H1 (cell line): ENCODE results near the gene CSNK1G2. TPM values are rescaled to one million over a fixed set of nuclear protein-coding genes. Genes with fewer than 3 reads are reported as not detected.

Source experiments
- CTCF ChIA-PET: fragments of 300-600 bp; sonication (Branson Sonifier 250); formaldehyde crosslinking; loops from one replicate; lab custom pipeline; 2021; ENCODE audit not compliant: partially characterized antibody; lab: Charles Lee
- POLR2A ChIA-PET: fragments of 300-600 bp; sonication (Branson Sonifier 250); formaldehyde crosslinking; loops from one replicate; lab custom pipeline; 2021; ENCODE audit warnings: inconsistent platforms; ENCODE audit not compliant: partially characterized antibody; lab: Charles Lee
- DNase-seq, 2 experiments: peaks; one replicate each; pipeline versions ENCODE4 v3.0.0 to v3.0.0-alpha.2; 2010 to 2022; ENCODE audit warnings: low spot score in 2 of 2, low read depth in 1 of 2, mixed read lengths in 1 of 2
- FAIRE-seq: peaks from 2 replicates; lab custom pipeline; 2011; peaks lifted over from hg19 to GRCh38; lab: Jason Lieb, UNC
- H2AFZ ChIP-seq: 2 replicates; pipeline ENCODE4 v1.8.1; 2012; ENCODE audit warnings: low read length, inconsistent platforms
- H2AK5ac ChIP-seq: 2 replicates; pipeline ENCODE4 v1.6.1; 2013; ENCODE audit warnings: low read depth, low read length
- H2BK120ac ChIP-seq: replicated peaks from 2 replicates; pipeline ENCODE3; 2013; ENCODE audit warnings: low read depth, low read length, inconsistent platforms
- H2BK12ac ChIP-seq: 2 replicates; pipeline ENCODE4 v1.6.1; 2013; ENCODE audit warnings: low read depth, low read length
- H2BK15ac ChIP-seq: 2 replicates; pipeline ENCODE4 v1.6.1; 2013; ENCODE audit warnings: low read length
- H2BK20ac ChIP-seq: 2 replicates; pipeline ENCODE4 v1.6.1; 2013; ENCODE audit warnings: low read length
- H2BK5ac ChIP-seq: 2 replicates; pipeline ENCODE4 v1.6.1; 2013; ENCODE audit warnings: low read depth, low read length
- H3K14ac ChIP-seq: 2 replicates; pipeline ENCODE4 v1.6.1; 2013; ENCODE audit warnings: inconsistent platforms; ENCODE audit not compliant: insufficient read length
- H3K18ac ChIP-seq: 2 replicates; pipeline ENCODE4 v1.6.1; 2013; ENCODE audit warnings: low read length; ENCODE audit errors: extremely low read depth
- H3K23ac ChIP-seq: 2 replicates; pipeline ENCODE4 v1.6.1; 2013; ENCODE audit warnings: inconsistent platforms; ENCODE audit not compliant: insufficient read length
- H3K23me2 ChIP-seq: 2 replicates; pipeline ENCODE4 v1.6.1; 2013; ENCODE audit warnings: low read depth, low read length
- H3K27ac ChIP-seq: 2 replicates; pipeline ENCODE4 v1.6.1; 2011; ENCODE audit warnings: low read depth, low read length, inconsistent platforms
- H3K27me3 ChIP-seq, 4 experiments: replicated peaks in 1 of 4; 1 replicate in 1 of 4; 2 replicates in 3 of 4; pipeline versions ENCODE4 v1.6.1 to v1.8.1; 2011 to 2013; ENCODE audit warnings: low read length in 3 of 4, mild to moderate bottlenecking in 3 of 4, inconsistent platforms in 2 of 4, mixed read lengths in 2 of 4, moderate library complexity in 1 of 4; ENCODE audit not compliant: control insufficient read depth in 3 of 4, insufficient read depth in 3 of 4; ENCODE audit errors: extremely low read depth in 1 of 4
- H3K36me3 ChIP-seq, 4 experiments: 2 replicates each; pipeline versions ENCODE4 v1.6.1 to v1.8.1; 2011 to 2013; ENCODE audit warnings: mild to moderate bottlenecking in 4 of 4, low read length in 3 of 4, moderate library complexity in 2 of 4, control low read depth in 1 of 4, inconsistent platforms in 1 of 4; ENCODE audit not compliant: insufficient read depth in 4 of 4, control insufficient read depth in 2 of 4
- H3K4ac ChIP-seq: replicated peaks from 2 replicates; pipeline ENCODE3; 2013; ENCODE audit warnings: low read length, low read depth, mixed read lengths, inconsistent platforms; ENCODE audit not compliant: insufficient read length
- H3K4me1 ChIP-seq, 4 experiments: replicated peaks in 1 of 4; 1 replicate in 1 of 4; 2 replicates in 3 of 4; pipeline versions ENCODE4 v1.6.1 to v1.8.1; 2011 to 2013; ENCODE audit warnings: low read length in 3 of 4, inconsistent platforms in 2 of 4, mixed read lengths in 1 of 4; ENCODE audit not compliant: insufficient read depth in 4 of 4, control insufficient read depth in 3 of 4
- H3K4me2 ChIP-seq, 2 experiments: 2 replicates each; pipeline versions ENCODE4 v1.6.1 to v1.8.1; 2011 to 2013; ENCODE audit warnings: low read depth in 2 of 2, low read length in 2 of 2, control low read depth in 1 of 2, inconsistent platforms in 1 of 2, mild to moderate bottlenecking in 1 of 2; ENCODE audit not compliant: insufficient read depth in 1 of 2
- H3K4me3 ChIP-seq, 4 experiments: fragments of 200-600, 300-600 bp in 1 of 4; sonication (generic), shearing (Covaris generic), sonication (Bioruptor Twin) in 1 of 4; 2 replicates each; pipeline versions ENCODE4 v1.5.1 to v1.8.1; 2011 to 2016; ENCODE audit warnings: low read length in 4 of 4, low read depth in 3 of 4, control low read depth in 2 of 4, inconsistent platforms in 2 of 4, mild to moderate bottlenecking in 2 of 4, mixed read lengths in 1 of 4, moderate library complexity in 1 of 4; ENCODE audit not compliant: insufficient read depth in 2 of 4; ENCODE audit errors: extremely low read depth in 1 of 4
- H3K56ac ChIP-seq: replicated peaks from 2 replicates; pipeline ENCODE3; 2013; ENCODE audit warnings: low read depth, mild to moderate bottlenecking, mixed read lengths, low read length, inconsistent platforms; ENCODE audit not compliant: insufficient read length
- H3K79me1 ChIP-seq: 2 replicates; pipeline ENCODE4 v1.6.1; 2013; ENCODE audit warnings: low read depth, low read length, control low read depth
- H3K79me2 ChIP-seq, 2 experiments: 2 replicates each; pipeline versions ENCODE4 v1.6.1 to v1.8.1; 2012 to 2013; ENCODE audit warnings: low read length in 2 of 2, mild to moderate bottlenecking in 2 of 2, inconsistent platforms in 1 of 2; ENCODE audit not compliant: insufficient read depth in 2 of 2, control insufficient read depth in 1 of 2
- H3K9ac ChIP-seq, 4 experiments: replicated peaks in 1 of 4; 1 replicate in 1 of 4; 2 replicates in 3 of 4; pipeline versions ENCODE4 v1.6.1 to v1.8.1; 2011 to 2013; ENCODE audit warnings: low read depth in 3 of 4, low read length in 3 of 4, control low read depth in 2 of 4, mild to moderate bottlenecking in 2 of 4, moderate library complexity in 2 of 4, inconsistent platforms in 1 of 4; ENCODE audit errors: extremely low read depth in 1 of 4
- H3K9me3 ChIP-seq, 2 experiments: 2 replicates each; pipeline versions ENCODE4 v1.6.1 to v1.8.1; 2012 to 2013; ENCODE audit warnings: mild to moderate bottlenecking in 2 of 2, moderate library complexity in 2 of 2, control low read depth in 1 of 2, inconsistent platforms in 1 of 2, low read depth in 1 of 2, low read length in 1 of 2, mixed read lengths in 1 of 2; ENCODE audit not compliant: insufficient read depth in 2 of 2
- H4K20me1 ChIP-seq, 2 experiments: replicated peaks in 1 of 2; 2 replicates each; pipeline versions ENCODE3 to v1.8.1; 2011 to 2013; ENCODE audit warnings: inconsistent platforms in 2 of 2, low read length in 2 of 2, mild to moderate bottlenecking in 1 of 2; ENCODE audit not compliant: insufficient read depth in 2 of 2, control insufficient read depth in 1 of 2
- H4K5ac ChIP-seq: 2 replicates; pipeline ENCODE4 v1.6.1; 2013; ENCODE audit warnings: low read length, low read depth, mixed read lengths, inconsistent platforms; ENCODE audit not compliant: insufficient read length
- H4K8ac ChIP-seq: 2 replicates; pipeline ENCODE4 v1.8.0; 2013; ENCODE audit warnings: mild to moderate bottlenecking, moderate library complexity, low read length, inconsistent platforms; ENCODE audit not compliant: insufficient read depth; ENCODE audit errors: extremely low read depth
- H4K91ac ChIP-seq: replicated peaks from 2 replicates; pipeline ENCODE3; 2013; ENCODE audit warnings: low read length, mixed read lengths, inconsistent platforms; ENCODE audit not compliant: insufficient read length
- HDAC2 ChIP-seq, 2 experiments: fragments of 300-600 bp in 1 of 2; sonication (generic) in 1 of 2; IDR thresholded peaks; 2 replicates each; pipeline ENCODE4 v1.6.1; 2011 to 2012; ENCODE audit warnings: low read depth in 2 of 2, low read length in 2 of 2, mild to moderate bottlenecking in 2 of 2, moderate library complexity in 2 of 2, borderline replicate concordance in 1 of 2, inconsistent platforms in 1 of 2
- HDAC6 ChIP-seq: IDR thresholded peaks from one replicate; pipeline ENCODE4 v1.7.1; 2012; ENCODE audit warnings: low read depth, mild to moderate bottlenecking, inconsistent platforms, low read length, moderate library complexity
- RFX5 ChIP-seq: IDR thresholded peaks from 2 replicates; pipeline ENCODE4 v1.6.1; 2011; ENCODE audit warnings: low read depth, low read length, improper control_type of control experiment, borderline replicate concordance
- SIRT6 ChIP-seq: IDR thresholded peaks from one replicate; pipeline ENCODE4 v1.7.1; 2012; ENCODE audit warnings: low read length, inconsistent platforms
- SP4 ChIP-seq: IDR thresholded peaks from 2 replicates; pipeline ENCODE4 v1.6.1; 2012; ENCODE audit warnings: low read length, inconsistent platforms
- TAF7 ChIP-seq: optimal IDR thresholded peaks from 2 replicates; pipeline ENCODE3; 2011; ENCODE audit warnings: low read depth, mild to moderate bottlenecking, inconsistent platforms, low read length, moderate library complexity, borderline replicate concordance
- whole genome bisulfite sequencing, 2 experiments: shearing (Covaris generic) in 1 of 2; methylation state at CpG; one replicate each; pipeline versions ENCODE4 v1.1.6 to v1.1.7; 2013 to 2015; ENCODE audit warnings: low lambda C conversion rate in 2 of 2, mixed read lengths in 2 of 2, inconsistent platforms in 1 of 2, low coverage in 1 of 2, missing lambda C conversion rate in 1 of 2; ENCODE audit not compliant: insufficient replicate concordance in 2 of 2, insufficient coverage in 1 of 2, insufficient read length in 1 of 2; ENCODE audit errors: extremely low coverage in 1 of 2, missing lambda C conversion rate in 1 of 2; 5-methylcytosine and 5-hydroxymethylcytosine counted together
- polyA plus RNA-seq, 7 experiments: library from polyadenylated mRNA; depleted of rRNA in 3 of 7; stranded (reverse) in 5 of 7; unstranded in 2 of 7; fragments of >200 nt in 5 of 7; fragments of 200-250 nt in 2 of 7; gene quantifications; 1 replicate in 5 of 7; 2 replicates in 1 of 7; 4 replicates in 1 of 7; pipeline versions ENCODE4 v1.2.1 to v1.2.3, GENCODE V29; 2011 to 2013; ENCODE audit warnings: missing spikeins in 2 of 7, mixed read lengths in 2 of 7
- total RNA-seq: library from RNA; stranded (reverse); fragmentation: NEBNext Ultra II Directional; extraction: Animal tissue kit (Norgen Biotek cat#: 25700); gene quantifications from 2 replicates; pipeline ENCODE4 v1.2.1, GENCODE V29; 2021

Gene CSNK1G2
- total and polyA plus RNA-seq, 2 of the 8 experiments (the other 6 are each of a cell fraction or from before 2014, with no cell fraction given), result 99.5 to 130 TPM

GRCh38 chr19:2016041-2016807, 75.3 kb downstream of the CSNK1G2 start:
- Histone ChIP-seq H3K4me3 (peak overlapping the region in 2 of 4 experiments; percentile 21 to 44; a peak in 3 of 8 replicates), H3K27ac (no peak overlapping the region), H4K8ac (peak overlapping the region; percentile 73; the same call in 1 of the 2 replicates), H3K79me1 (peaks cover 4% of the 10 kb centered on the region; the same call in 1 of the 2 replicates), H2AFZ (no peak overlapping the region), H3K9me3 (no peaks in the 10 kb centered on the region), H3K36me3 (no peaks in the 10 kb centered on the region; a peak in 1 of 8 replicates), H2BK20ac (no peak overlapping the region), H2BK12ac (no peak overlapping the region; the same call in 1 of the 2 replicates), H2BK120ac (no peak overlapping the region), H3K56ac (no peak overlapping the region), H3K4ac (no peak overlapping the region), H3K23me2 (peaks cover 7% of the 10 kb centered on the region; the same call in 1 of the 2 replicates), H2AK5ac (no peak overlapping the region), H3K23ac (no peak overlapping the region), H3K18ac (no peak overlapping the region; the same call in 1 of the 2 replicates), H3K4me2 (no peak overlapping the region; a peak in 2 of 4 replicates), H3K4me1 (peaks cover 0 to 15% (median 4%) of the 10 kb centered on the region in 4 experiments; a peak in 5 of 7 replicates), H3K27me3 (no peaks in the 10 kb centered on the region), H3K9ac (no peak overlapping the region), H2BK5ac (no peak overlapping the region), H4K5ac (no peak overlapping the region)
- DNase-seq (no peak), FAIRE-seq (no peak)
- CTCF ChIA-PET, result no interaction called here
- POLR2A ChIA-PET, result interaction anchor here (1.3 to 2.0 kb wide), 3 partner anchors 10 to 44 kb away, joined by 4 to 9 read pairs (median 5); no protein-coding TSS in a partner anchor
- WGBS, 2 experiments, result 92% methylated on average over 20 of the region's 23 CpGs; no CpG with 5 or more reads in 1 of the 2 experiments
- TF ChIP-seq RFX5, result no peak
- no peak for TF ChIP-seq SP4
- no peak for TF ChIP-seq HDAC6
- TF ChIP-seq SIRT6, result no peak
- TF ChIP-seq TAF7, result no peak
- no peak for TF ChIP-seq HDAC2 (IDR thresholded peaks at IDR 0.05; ENCODE audit: borderline replicate concordance in 1 of 2, low read depth in 2 of 2, low read length in 2 of 2)
- TF ChIP-seq, all 59 proteins: peak for 0
- Histone ChIP-seq H4K91ac (no peak overlapping the region), H4K20me1 (peaks cover 4 to 9% of the 10 kb centered on the region in 2 experiments), H3K79me2 (no peaks in the 10 kb centered on the region; a peak in 1 of 4 replicates), H3K14ac (no peak overlapping the region), H2BK15ac (no peak overlapping the region)
